ENCODE data around the gene SCAF8. TPM values are rescaled to one million over a fixed set of nuclear protein-coding genes. Genes with fewer than 3 reads are reported as not detected.

The SCAF8 gene
- polyA plus RNA-seq, 1 donor from 2014 or later = 34.1 TPM

- Histone ChIP-seq H3K27me3 (ENCODE audit: insufficient read depth, low read depth, low read length) (no peaks in the 10 kb centered on the region), H3K9me3 (ENCODE audit: low read length) (no peaks in the 10 kb centered on the region), H3K9ac (ENCODE audit: low read length) (no peak overlapping the region), H3K9me2 (ENCODE audit: insufficient read depth, low read length) (no peaks in the 10 kb centered on the region), H4K20me1 (ENCODE audit: insufficient read depth) (no peaks in the 10 kb centered on the region), H3F3A (ENCODE audit: insufficient read depth, low read length, poor library complexity, severe bottlenecking) (no peaks in the 10 kb centered on the region), H3K27ac (ENCODE audit: low read length) (no peak overlapping the region), H3K36me3 (ENCODE audit: insufficient read depth, low read length) (no peaks in the 10 kb centered on the region), H3K79me2 (replicated peaks; ENCODE audit: insufficient read depth, low read length) (peaks cover 6% of the 10 kb centered on the region), H3K4me2 (ENCODE audit: low read length) (no peak overlapping the region), H3K4me3 (ENCODE audit: low read length) (no peak overlapping the region), H2AFZ (ENCODE audit: low read depth, low read length) (no peak overlapping the region)
- no peak for TF ChIP-seq EP300 (conservative IDR thresholded peaks at IDR 0.05; ENCODE audit: poor library complexity, severe bottlenecking)
- TF ChIP-seq, protein P1, sequence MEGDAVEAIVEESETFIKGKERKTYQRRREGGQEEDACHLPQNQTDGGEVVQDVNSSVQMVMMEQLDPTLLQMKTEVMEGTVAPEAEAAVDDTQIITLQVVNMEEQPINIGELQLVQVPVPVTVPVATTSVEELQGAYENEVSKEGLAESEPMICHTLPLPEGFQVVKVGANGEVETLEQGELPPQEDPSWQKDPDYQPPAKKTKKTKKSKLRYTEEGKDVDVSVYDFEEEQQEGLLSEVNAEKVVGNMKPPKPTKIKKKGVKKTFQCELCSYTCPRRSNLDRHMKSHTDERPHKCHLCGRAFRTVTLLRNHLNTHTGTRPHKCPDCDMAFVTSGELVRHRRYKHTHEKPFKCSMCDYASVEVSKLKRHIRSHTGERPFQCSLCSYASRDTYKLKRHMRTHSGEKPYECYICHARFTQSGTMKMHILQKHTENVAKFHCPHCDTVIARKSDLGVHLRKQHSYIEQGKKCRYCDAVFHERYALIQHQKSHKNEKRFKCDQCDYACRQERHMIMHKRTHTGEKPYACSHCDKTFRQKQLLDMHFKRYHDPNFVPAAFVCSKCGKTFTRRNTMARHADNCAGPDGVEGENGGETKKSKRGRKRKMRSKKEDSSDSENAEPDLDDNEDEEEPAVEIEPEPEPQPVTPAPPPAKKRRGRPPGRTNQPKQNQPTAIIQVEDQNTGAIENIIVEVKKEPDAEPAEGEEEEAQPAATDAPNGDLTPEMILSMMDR (IDR thresholded peaks at IDR 0.05; ENCODE audit: poor library complexity, severe bottlenecking) = peak; percentile 84
- peak; percentile 89 for TF ChIP-seq RAD21 (conservative IDR thresholded peaks at IDR 0.05)
- TF ChIP-seq SMC3 (conservative IDR thresholded peaks at IDR 0.05; ENCODE audit: poor library complexity) = peak; percentile 82
Measured at GRCh38 chr6:154868143-154868594, 135.0 kb downstream of the SCAF8 start.

GRCh38 chr6:154872542-154873114, 139.4 kb downstream of the SCAF8 start:
- H3K9me2 ChIP-seq (ENCODE audit: insufficient read depth, low read length) = no peaks in the 10 kb centered on the region
- no peak overlapping the region for H3K4me2 ChIP-seq (ENCODE audit: low read length)
- H3K27me3 ChIP-seq (ENCODE audit: insufficient read depth, low read depth, low read length) = no peaks in the 10 kb centered on the region
- H3F3A ChIP-seq (ENCODE audit: insufficient read depth, low read length, poor library complexity, severe bottlenecking) = no peaks in the 10 kb centered on the region
- H4K20me1 ChIP-seq (ENCODE audit: insufficient read depth) = no peaks in the 10 kb centered on the region
- H3K9me3 ChIP-seq (ENCODE audit: low read length) = no peaks in the 10 kb centered on the region
- H2AFZ ChIP-seq (ENCODE audit: low read depth, low read length) = no peak overlapping the region
- H3K4me3 ChIP-seq (ENCODE audit: low read length) = peak overlapping the region; percentile 16
- peak overlapping the region; percentile 29 for H3K27ac ChIP-seq (ENCODE audit: low read length)
- H3K79me2 ChIP-seq (replicated peaks; ENCODE audit: insufficient read depth, low read length) = peaks cover 4% of the 10 kb centered on the region
- no peak overlapping the region for H3K9ac ChIP-seq (ENCODE audit: low read length)
- no peaks in the 10 kb centered on the region for H3K36me3 ChIP-seq (ENCODE audit: insufficient read depth, low read length)
- TF ChIP-seq POLR2AphosphoS5 (IDR thresholded peaks at IDR 0.05) (peak; percentile 73), SMC3 (conservative IDR thresholded peaks at IDR 0.05; ENCODE audit: poor library complexity) (peak; percentile 30), REST (IDR thresholded peaks at IDR 0.05; ENCODE audit: borderline replicate concordance) (peak; percentile 40), MXI1 (conservative IDR thresholded peaks at IDR 0.05; ENCODE audit: poor library complexity, severe bottlenecking) (no peak), EZH2 (IDR thresholded peaks at IDR 0.05; ENCODE audit: borderline replicate concordance, insufficient read depth, low read length, poor library complexity, severe bottlenecking) (no peak), EP300 (conservative IDR thresholded peaks at IDR 0.05; ENCODE audit: poor library complexity, severe bottlenecking) (peak; percentile 56), RAD21 (conservative IDR thresholded peaks at IDR 0.05) (peak; percentile 39)
- TF ChIP-seq, protein P1 (IDR thresholded peaks at IDR 0.05; ENCODE audit: poor library complexity, severe bottlenecking) = peak; percentile 46
